ENCODE data around the gene KNL1.

GRCh38 chr15:40595773-40596172 is 1.7 kb downstream of the KNL1 start:
- TF ChIP-seq CTCF (conservative IDR thresholded peaks at IDR 0.05) (no peak), EZH2 (IDR thresholded peaks at IDR 0.05; ENCODE audit: low read depth) (no peak)

Data from PC-9 (cell line).